GDM1 (cell line): ENCODE results near the gene TM9SF3.
A peak's percentile ranks its signal among the peaks of the same experiment; 100 is the strongest.

ENCODE experiments used
- DNase-seq: peaks from one replicate; lab custom pipeline; 2025; lab: John Stamatoyannopoulos, UW

TM9SF3 gene

DNA sequence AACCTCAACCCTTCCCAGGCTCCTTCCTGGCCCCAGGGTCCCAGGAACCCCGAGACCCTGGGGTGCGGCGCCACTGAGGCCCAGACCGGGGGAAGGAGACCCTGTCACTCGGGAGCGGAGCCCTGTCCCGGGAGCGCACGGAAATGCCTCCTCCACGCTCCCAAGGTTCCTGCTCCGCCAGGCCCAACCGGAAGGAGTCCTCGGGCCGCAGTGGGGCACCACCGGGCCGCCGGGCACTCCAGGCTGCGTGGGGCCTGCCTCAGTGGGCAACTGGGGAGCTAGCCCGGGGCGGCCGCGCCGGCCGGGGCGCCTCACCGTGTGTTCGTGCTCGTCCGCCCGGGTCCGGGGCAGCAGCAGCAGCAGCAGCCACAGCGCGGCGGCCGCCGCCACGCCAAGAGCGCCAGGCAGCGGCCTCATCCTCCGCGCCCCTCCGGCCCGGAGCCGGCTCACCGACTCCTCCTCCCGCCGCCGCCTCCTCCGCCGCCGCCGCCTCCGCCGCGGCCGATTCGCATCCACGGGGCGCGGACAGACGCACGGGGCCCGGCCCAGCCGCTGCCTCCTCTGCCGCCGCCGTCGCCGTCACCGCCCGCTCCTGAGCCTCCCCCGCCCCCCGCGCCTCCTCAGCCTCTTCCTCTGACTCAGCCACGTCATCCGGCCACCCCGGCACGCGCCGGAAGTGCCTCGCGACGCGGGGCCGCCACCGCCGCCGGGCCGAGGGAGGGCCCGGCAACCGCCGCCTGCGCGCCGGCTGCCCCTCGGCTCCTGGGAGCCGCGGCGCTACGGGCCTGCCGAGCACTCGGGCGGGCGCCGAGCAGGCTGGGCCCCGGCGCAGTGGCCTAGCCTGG lies at the start of gene TM9SF3:
TM9SF3 (minus strand) TSS at position 594 of the 845 bp plus-strand sequence; CDS start at position 417, 177 bp downstream.
- DNase-seq, result peak; percentile 84

GRCh38 chr10:96636551-96636950 lies 49.7 kb upstream of the TM9SF3 start:
- DNase-seq, result no peak

GRCh38 chr10:96632974-96633710 lies 46.3 kb upstream of the TM9SF3 start:
- no peak for DNase-seq

GRCh38 chr10:96627292-96627691 lies 40.5 kb upstream of the TM9SF3 start:
- no peak for DNase-seq

DNA sequence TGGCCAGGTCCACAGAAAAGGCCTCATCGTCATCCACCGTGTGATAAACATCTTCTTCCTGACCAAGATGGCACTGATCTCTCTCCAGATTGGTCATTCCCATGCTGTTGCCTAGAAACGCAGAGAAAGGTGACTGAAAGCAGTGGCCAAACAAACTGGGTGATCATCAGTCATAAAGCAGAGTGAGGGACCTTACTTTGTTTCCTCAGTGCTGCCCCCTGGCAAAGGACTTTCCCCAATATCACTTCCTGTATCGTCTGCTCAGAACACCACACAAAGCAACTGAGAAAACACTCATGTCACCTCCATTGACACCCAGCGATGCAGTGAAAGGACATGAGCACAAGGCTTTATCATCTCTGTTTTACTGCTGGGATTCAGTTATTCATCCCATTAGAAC lies 40.0 kb upstream of the TM9SF3 start:
- DNase-seq, result no peak

DNA sequence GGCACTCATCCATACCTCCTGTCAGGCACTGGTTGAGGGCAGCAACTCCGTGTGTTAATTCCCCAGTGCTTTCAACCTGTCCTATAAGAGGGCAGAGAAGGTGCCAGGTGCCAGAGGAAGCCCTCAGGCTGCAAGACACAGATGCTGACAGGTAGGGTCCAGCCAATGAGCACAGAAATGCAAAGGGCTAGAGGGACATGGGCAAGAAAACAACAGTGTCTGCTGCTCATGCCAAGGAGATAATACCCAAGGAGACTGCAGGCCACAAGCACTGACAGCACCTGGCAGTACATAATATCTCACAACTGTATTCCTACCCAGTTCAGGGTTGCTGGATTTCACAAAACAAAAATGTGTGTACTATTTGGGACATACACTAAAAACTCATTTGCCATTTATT lies 38.4 kb upstream of the TM9SF3 start:
- no peak for DNase-seq

DNA sequence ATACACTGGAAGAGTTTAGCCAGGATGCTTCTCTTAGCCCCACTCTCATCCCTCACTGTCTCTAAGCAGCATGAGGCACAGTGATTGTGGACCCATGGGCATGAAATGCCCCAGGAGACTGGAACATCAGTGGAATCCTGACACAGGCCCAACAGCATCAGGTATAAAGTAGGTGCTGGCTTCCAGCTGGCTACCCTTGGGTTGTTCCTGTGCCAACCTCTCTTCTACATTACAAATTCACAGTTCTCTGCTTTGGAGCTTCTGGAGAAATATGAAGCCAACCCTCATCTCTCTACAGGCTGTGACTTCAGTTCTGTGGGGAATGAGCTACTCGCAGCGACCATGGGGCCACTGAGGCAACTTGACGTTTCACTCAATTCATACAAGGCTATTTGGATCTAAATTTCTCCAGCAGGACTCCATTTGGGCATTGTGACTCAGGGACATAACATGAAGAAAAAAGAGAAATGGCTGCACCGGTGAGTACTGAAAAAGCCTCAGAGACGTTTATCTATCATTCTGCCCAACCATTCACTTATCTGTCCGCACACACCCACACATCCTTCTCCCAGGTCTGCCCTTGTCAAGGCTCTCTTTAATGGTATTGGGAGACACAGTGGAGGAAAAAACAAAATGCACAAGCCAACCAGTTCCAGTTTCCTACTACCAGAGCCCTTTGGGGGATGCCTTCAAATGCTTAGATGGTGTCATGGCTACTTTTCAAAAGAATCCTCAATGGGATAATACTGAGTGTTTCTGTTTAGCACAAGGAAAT lies 35.4 kb upstream of the TM9SF3 start:
- DNase-seq, result no peak

DNA sequence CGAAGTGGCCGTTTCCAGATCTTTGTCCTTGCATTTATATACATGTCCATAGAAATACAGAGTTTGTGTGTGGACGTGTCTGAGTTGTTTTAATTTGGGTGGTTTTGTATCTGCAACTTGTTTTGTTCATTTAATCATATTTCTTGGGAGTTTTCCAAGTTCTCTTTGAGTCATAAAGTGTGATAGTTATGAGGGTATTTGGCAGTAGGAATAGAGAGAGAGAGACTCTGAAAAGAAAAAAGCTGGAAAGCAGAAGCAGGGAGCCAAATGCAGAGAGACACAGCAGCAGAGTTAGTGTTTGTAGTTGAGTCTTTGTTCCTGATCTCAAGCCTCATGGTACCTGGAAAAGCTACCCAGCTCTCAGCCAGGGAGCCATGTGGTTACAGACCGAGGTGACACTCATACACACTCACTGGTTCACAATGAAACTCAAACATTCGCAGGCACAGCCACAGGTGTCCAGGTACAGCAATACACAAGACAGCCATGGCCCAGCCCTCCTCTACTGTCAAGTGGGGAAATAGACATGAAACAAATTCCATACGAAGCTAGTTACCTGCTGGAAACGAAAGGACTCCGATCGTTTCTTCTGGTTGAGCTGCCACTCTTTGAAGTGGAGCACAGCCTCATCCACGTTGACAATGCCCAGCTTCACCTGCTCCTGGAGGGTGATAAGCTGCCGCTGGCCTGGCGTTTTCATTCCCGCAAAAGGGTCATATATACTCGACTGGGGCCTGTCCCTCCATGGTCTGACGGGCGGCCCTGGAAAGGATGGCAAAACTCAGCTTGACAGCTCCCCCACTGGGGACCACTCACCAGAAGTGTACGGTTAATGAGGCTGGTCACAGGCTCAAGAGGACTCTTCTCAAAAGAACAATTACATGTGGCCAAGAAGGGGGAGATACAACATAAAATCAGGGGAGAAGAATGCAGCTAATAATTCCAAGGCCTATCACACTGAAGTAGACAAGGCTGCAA lies 33.3 kb upstream of the TM9SF3 start:
- no peak for DNase-seq

DNA sequence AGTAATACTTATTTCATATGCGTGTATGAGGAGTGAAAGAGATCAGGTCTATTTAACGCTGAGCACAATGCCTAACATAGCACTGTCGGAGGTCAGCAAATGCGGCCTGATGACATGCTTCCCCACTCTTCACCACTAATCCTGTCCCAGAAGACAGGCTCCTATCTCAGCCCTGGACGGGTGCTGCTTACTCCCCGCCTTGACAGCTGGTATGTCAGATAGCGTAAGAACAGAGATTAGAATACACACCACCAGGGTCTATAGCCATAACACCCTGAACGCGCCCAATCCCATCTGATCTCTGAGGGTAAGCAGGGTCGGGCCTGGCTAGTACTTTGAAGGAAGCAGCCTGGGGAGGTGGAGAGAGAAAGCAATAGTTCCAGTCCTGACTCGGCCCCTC lies 32.3 kb upstream of the TM9SF3 start:
- DNase-seq, result no peak

DNA sequence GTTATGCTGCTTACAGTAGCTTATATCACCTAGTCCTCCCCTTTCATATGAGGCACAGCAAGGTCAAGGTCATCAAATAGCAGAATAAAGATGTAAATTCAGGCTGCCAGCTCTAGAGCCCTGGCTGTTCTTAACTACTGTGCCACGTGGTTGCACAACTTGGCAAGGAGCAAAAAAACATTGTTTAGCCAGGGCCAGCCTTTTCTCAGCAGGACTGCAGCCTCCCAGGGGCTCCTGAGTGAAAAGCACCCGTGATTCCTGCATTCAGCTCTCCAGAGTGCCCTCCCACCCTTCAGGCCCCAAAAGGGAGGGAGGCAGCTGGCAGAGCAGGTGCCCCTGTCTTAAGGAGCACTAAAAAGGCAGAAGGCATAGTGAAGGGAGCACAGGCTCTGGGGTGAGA lies 31.8 kb upstream of the TM9SF3 start:
- no peak for DNase-seq

DNA sequence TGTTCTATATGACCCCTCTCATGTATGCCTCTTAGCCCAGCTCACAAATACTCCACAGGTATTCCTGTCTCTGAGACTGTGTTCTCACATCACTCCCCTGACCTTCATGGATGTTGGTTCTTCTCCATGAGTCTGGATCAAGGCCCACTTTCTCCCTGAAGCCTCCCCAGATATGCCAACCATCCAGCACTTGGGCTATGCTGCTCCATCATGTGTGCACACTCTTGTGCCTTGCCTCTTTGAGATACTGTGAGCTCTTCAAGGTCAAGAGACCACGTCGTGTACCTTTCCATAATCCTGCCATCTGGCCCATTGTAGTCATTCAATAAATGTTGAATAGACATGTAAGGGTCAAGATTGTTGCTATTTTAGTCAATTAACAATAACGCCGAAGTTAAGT lies 30.1 kb upstream of the TM9SF3 start:
- DNase-seq, result no peak

DNA sequence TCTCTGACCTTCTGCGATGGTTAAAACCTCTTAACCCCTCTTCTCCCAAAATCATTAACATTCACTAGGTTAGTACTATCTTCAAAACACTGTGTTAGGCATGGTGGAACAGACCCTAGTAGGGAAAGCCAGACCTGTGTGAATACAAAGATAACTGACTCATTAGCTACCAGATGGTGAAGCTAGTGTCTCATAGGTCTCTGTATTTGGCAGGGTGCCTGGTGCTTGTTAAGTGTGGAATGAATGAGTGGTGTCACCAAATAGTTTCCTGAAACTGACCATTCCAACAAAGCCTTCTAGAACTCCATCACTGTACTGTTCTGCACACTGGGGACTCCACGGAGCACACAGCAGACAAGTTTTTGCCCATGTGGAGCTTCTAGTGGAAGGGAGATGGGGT lies 27.7 kb upstream of the TM9SF3 start:
- DNase-seq, result no peak

DNA sequence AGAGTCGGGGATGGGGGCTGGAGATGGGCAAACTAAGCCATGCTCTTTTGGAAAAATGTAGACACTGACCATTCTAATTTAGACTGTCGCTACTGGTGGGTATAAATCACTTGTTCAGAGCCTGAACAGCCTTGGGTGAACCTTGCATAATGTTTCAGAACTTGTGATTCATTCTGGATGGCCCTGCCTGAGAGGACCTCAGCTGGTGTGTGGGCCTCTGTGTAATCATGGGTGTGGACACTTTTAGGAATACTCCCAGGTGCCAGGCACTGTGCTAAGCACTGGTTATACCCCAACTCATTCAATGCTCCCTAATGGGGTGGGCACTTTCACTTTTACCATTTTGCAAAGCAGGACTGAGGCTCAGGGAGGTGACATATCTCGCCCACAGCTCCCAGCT lies 26.8 kb upstream of the TM9SF3 start:
- DNase-seq, result no peak

DNA sequence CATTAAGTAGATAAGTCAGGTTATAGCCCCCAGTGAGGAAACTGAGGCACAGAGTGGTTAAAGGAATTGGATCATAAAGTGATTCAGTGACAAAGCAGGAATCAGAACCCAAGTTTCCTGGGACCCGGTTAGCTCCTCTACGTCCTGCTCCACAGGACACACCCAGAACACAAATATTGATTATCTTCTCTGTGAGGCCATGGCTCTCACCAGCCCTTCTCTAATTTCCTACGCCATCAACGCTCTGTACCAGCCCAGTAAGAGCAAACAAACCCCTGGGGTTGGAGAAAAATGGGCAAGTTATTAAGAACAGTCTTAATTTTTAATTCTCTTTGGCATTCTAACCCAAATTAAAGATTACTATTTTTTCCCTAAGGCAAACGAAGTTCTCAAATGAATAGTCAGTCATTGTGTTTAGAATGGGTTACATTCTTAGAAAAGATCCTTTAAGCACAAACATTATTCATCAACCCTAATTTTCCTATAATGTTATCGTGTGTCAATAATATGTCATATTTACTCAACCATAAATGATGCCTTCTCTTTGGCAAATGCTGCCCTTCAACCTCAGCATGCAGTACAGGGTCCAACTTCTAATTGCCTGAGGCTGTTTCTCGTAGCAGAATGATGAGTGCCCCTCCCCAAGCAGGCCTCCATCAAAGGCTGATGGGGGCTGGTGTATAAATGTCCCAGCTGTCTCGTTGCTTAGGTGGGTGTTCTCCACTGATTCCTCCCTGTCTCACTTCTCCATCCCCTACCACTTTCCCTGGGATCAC lies 25.4 kb upstream of the TM9SF3 start:
- no peak for DNase-seq

- no peak for DNase-seq
These were observed 24.0 kb upstream of the TM9SF3 start for GRCh38 chr10:96610817-96611216.

DNA sequence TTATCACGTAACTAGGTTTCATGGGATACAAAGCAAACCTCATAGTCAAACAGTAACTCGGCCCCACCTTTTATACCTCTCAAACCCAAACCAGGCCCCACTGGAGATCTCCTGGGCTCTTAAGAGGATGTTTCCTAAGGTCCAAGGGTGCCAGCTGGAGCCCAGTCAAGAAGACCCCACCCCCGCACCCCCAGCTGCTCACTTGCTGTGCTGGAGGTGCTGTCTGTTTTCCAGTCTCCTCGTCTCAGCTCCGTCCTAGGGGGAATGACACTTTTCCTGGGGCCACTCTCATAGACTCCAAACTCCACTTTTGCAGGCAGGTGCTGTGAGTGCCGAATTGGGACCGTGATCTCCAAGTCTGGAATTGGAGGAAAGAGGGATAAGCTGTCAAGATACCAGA lies 22.7 kb upstream of the TM9SF3 start:
- DNase-seq, result no peak

- no peak for DNase-seq
These were observed 22.0 kb upstream of the TM9SF3 start for GRCh38 chr10:96608805-96609204.

DNA sequence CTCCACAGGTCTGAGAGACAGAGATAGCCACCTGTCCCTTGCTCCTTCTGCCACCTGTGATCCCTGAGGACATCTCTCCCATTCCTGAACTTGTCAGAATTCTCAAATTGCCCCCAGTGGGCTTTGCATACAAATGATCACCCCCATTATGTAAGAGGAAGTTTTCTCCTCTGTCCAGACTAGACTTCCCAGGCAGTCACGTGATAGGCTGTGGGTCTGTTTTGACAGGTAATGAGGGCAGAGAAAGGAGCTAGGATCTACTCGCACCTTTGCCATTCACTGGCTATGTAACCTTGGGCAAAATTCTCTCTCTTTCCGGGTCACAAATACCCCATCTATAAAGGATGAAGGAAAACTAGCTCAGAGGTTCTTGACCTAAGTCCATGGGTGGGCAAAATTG lies 21.4 kb upstream of the TM9SF3 start:
- no peak for DNase-seq

DNA sequence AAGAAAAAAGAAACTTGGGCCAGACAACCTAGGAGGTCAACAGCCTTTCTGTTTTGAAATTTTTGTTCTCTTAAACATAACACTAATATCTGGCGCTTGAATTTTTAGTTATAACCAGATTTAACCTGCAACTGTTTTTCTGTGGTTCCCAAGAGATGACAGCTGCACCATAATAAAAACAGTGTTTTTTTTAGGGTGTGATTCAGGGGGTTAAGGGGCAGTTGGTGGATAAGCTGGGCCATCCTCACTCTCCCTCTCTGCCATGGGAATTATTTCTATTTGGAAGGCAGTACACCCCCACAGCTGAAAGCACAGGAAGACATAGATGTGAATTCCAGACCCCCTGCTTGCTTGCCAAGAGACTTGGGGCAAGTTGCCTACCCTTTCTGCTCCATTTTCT lies 20.1 kb upstream of the TM9SF3 start:
- no peak for DNase-seq

DNA sequence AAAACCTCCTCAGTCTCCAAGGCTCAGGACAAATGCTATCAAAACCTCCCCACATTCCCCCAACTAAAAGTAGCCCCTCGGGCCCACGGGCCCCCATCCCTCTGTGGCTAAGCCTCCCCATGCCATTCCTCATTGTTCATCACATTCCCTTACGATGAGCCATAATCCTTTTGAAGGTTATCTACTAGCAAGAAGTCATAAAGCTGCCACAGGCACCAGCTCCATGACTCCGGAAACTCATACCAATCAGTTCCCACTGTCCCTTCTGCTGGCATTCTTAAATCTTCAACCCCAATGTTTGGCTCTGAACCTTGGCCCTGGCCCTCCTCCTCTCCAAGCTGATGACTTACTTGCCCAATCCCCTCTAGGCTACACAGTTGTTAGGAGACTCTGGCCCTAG lies 19.4 kb upstream of the TM9SF3 start:
- DNase-seq, result no peak

DNA sequence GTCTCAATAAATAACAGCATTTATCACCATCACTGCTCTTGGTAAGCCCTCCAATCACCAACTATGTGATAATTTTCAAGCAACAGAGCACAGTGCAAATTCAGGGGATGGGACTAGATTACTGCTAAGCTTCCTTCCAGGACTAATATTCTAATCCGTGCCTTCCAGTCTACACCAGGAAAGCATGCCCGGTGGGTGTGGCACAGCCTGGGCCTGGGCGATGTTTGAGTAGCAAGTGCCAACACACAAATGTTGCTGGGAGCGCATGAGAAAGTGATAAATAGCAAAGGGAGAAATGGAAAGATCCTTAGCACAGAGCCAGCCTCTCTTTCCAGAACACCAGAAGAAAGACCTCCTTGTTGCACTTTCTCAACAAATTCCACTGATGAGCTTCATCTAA lies 13.5 kb upstream of the TM9SF3 start:
- DNase-seq, result no peak
